Choroid plexus epithelial cell (primary cell): Measurements from ENCODE around the gene ETFA.

Source experiments
- DNase-seq: peaks from one replicate; pipeline ENCODE4 v3.0.0-alpha.2; 2010; ENCODE audit warnings: low read depth
- H3K4me3 ChIP-seq: 2 replicates; pipeline ENCODE4 v1.5.1; 2011; ENCODE audit warnings: low read depth, mild to moderate bottlenecking, control low read depth, low read length, moderate library complexity
- TF ChIP-seq, protein P1 (sequence below): conservative IDR thresholded peaks from 2 replicates; pipeline ENCODE4 v1.5.1; 2011; ENCODE audit warnings: low read depth, mild to moderate bottlenecking, control low read depth, inconsistent platforms, low read length, moderate library complexity

Gene ETFA

DNA sequence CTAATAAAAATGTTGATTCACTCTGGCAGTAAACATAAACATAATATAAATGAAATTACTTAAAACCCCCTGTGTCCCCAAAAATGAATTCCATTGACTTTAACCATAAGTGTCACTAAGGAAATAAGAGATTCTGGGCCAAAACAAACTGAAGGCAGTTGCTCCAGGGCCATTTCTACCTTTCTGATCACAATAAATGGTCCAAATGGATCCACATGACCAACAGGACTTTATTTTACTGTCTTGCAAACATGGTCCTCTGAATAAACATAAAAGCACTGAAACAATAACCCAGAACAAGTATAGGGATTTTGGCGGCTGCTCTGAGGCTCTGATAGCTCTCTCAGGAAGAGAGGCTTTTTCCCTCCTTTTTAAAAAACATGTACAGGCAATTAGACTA, 77.3 kb downstream of the ETFA start:
- TF ChIP-seq, protein P1, sequence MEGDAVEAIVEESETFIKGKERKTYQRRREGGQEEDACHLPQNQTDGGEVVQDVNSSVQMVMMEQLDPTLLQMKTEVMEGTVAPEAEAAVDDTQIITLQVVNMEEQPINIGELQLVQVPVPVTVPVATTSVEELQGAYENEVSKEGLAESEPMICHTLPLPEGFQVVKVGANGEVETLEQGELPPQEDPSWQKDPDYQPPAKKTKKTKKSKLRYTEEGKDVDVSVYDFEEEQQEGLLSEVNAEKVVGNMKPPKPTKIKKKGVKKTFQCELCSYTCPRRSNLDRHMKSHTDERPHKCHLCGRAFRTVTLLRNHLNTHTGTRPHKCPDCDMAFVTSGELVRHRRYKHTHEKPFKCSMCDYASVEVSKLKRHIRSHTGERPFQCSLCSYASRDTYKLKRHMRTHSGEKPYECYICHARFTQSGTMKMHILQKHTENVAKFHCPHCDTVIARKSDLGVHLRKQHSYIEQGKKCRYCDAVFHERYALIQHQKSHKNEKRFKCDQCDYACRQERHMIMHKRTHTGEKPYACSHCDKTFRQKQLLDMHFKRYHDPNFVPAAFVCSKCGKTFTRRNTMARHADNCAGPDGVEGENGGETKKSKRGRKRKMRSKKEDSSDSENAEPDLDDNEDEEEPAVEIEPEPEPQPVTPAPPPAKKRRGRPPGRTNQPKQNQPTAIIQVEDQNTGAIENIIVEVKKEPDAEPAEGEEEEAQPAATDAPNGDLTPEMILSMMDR: no peak
- H3K4me3 ChIP-seq: no peak overlapping the region
- no peak for DNase-seq

DNA sequence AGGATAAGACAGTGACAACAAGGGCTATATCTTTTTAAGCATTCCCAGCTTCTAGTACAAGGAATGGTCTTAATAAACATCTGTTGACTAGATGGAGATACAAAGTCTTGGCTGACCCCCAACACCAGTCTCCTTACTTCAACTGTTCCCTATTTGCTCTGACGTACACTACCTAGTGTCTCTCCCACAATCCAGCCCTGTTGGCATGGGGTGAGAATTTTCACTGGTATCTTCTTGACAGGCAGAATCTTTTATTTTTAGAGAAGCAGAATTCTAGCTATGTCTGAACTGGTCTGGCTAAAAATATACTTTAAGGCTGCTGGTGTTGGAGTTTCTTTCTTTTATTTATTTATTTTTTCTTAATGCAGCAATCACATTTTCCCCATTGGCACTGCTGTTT, 82.0 kb downstream of the ETFA start:
- TF ChIP-seq, protein P1: no peak
- H3K4me3 ChIP-seq: no peak overlapping the region
- DNase-seq: no peak

DNA sequence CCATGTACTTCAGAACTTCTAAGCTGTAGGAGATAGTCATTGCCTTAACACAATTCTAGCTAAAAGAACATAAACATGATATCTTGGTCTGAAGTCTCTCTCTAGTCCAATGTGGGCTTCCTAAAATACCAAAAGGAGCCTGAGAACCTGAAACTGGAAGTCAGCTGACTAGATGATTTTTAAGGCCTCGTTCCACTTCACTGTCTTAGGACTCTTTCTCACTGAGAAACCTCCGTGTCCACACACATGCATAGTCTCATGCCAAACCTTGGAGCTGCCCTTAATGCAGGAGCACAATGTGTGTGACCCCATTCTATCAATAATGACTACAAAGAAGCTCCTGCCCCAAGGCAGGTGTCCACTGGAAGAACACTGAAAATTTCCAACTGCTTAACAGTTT, 87.7 kb downstream of the ETFA start:
- DNase-seq: no peak
- TF ChIP-seq, protein P1: no peak
- H3K4me3 ChIP-seq: no peak overlapping the region

DNA sequence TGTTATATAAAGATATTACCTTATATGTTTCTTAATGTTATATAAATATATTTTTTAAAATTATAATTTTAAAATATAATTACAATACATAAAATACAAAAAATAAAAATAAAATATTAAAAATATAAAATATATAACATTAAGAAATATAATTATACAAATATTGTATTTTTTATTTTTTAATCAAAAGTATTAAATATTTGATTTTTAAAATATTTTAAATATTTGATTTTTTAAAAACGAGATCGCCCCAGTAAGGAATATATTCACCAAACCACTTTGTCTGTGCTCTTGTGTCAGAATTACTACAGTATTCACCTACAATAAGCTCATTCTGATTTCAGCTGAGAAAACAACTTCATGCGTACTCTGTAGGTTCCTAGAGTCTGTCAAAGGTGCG, 89.1 kb downstream of the ETFA start:
- no peak for DNase-seq
- TF ChIP-seq, protein P1: no peak
- H3K4me3 ChIP-seq: no peak overlapping the region

DNA sequence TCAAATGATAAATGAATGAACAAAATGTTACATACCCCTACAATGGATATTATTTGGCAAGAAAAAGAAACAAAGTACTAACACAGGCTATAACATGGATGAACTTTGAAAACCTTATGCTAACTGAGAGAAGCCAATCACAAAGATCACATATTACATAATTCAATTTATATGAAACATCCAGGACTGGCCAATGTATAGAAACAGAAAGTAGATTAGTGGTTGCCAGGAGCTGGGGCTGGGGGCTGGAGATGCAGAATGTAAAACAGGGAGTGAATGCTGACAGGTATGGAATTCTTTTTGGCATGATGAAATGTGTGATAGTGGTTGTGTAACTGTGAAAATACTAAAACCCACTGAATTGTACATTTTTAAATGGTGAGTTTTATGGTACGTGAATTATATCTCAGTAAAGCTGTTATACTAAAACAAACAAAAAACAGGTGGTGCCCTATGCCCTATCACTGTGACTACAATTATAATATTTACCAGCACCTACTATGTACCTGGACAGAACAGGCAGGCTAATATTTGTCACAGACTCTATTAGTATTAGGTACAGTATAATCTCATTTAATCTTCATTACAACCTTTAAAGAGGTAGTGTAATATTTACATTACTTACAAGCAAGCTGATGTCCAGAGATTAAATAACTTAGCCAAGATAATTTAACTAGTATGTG, 90.0 kb downstream of the ETFA start:
- H3K4me3 ChIP-seq: no peak overlapping the region
- TF ChIP-seq, protein P1: no peak
- peak; percentile 18 for DNase-seq

DNA sequence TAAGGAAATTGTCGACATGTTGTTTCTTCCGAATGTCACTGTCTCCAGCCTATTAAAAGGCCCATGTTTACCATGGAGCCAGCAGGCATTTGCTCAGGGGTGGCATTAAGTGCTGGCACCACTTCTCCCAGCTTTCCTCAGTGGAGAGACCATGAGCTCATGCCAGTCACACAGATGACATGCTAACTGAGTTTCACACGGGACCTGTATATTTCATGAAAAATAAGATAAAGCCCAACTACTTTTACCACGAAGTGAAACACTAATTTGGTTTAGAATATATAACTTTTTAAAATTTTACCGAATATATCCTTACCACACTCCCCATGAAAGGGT, 93.4 kb downstream of the ETFA start:
- TF ChIP-seq, protein P1: no peak
- no peak overlapping the region for H3K4me3 ChIP-seq
- DNase-seq: no peak
